Measurements from ENCODE around the gene FCMR.

DNA sequence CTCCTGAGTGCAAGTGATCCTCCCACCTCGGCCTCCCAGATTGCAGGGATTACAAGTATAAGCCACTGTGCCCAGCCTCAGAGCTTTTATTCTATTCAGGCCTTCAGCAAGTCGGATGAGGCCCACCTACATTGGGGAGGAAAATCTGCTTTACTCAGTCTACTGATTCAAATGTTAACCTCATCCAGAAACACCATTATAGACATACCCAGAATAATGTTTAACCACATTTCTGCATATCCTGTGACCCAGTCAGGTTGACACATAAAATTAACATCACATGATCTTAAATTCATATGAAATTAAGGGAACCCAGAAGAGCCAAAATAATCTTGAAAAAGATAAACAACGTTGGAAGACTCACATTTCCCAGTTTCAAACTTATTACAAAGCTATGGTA, 41.4 kb downstream of the FCMR start:
- TF ChIP-seq CTCF (IDR thresholded peaks at IDR 0.05) (no peak), EZH2 (IDR thresholded peaks at IDR 0.05; ENCODE audit: borderline replicate concordance, insufficient read depth, low read depth, low read length, poor library complexity, severe bottlenecking) (no peak)

Measured in B cell (primary cell).